Lung (tissue), 12 donors: ENCODE data around the gene RUVBL2. TPM values are rescaled to one million over a fixed set of nuclear protein-coding genes. Genes with fewer than 3 reads are reported as not detected.
"Not testable (repeated sequence)": the region's sequence is repeated elsewhere in the genome, so short reads cannot be mapped to it uniquely, and the experiment has no call there.

Experiments
- ATAC-seq: fragments of 200-7000 bp; cut with Tn5 transposase; one replicate; pipeline ENCODE4 v1.9.1; 2020; ENCODE audit warnings: moderate number of reproducible peaks; ENCODE audit not compliant: insufficient read depth, low FRiP score
- DNase-seq, 3 donors: peaks; one replicate each; pipeline ENCODE4 v3.0.0-alpha.2; 2013 to 2017
- H3K27ac ChIP-seq, 2 donors: one replicate each; pipeline ENCODE4 v1.5.1; 2013; ENCODE audit warnings: mild to moderate bottlenecking in 2 of 2, moderate library complexity in 2 of 2, control low read depth in 1 of 2, inconsistent platforms in 1 of 2, low read depth in 1 of 2, low read length in 1 of 2
- H3K27me3 ChIP-seq, 3 donors: one replicate each; pipeline ENCODE4 v1.5.1; 2013; ENCODE audit warnings: low read length in 2 of 3; ENCODE audit not compliant: control insufficient read depth in 3 of 3, insufficient read depth in 3 of 3
- H3K36me3 ChIP-seq, 4 donors: one replicate each; pipeline ENCODE4 v1.5.1; 2013; ENCODE audit warnings: low read length in 4 of 4, mild to moderate bottlenecking in 1 of 4, moderate library complexity in 1 of 4; ENCODE audit not compliant: control insufficient read depth in 4 of 4, insufficient read depth in 4 of 4
- H3K4me1 ChIP-seq, 5 donors: one replicate each; pipeline ENCODE4 v1.5.1; 2013; ENCODE audit warnings: low read length in 5 of 5, mild to moderate bottlenecking in 2 of 5, moderate library complexity in 1 of 5; ENCODE audit not compliant: control insufficient read depth in 5 of 5, insufficient read depth in 5 of 5
- H3K4me3 ChIP-seq: one replicate; pipeline ENCODE4 v1.5.1; 2013; ENCODE audit warnings: mild to moderate bottlenecking, control low read depth, moderate library complexity
- H3K9ac ChIP-seq, 2 donors: one replicate each; pipeline ENCODE4 v1.5.1; 2013; ENCODE audit warnings: low read length in 2 of 2, control low read depth in 1 of 2; ENCODE audit not compliant: insufficient read depth in 1 of 2
- H3K9me3 ChIP-seq, 4 donors: one replicate each; pipeline ENCODE4 v1.5.1; 2013; ENCODE audit warnings: low read length in 3 of 4, mild to moderate bottlenecking in 1 of 4, moderate library complexity in 1 of 4; ENCODE audit not compliant: control insufficient read depth in 4 of 4, insufficient read depth in 3 of 4
- CTCF ChIP-seq: IDR thresholded peaks from 2 replicates; pipeline ENCODE4 v1.5.1; 2012; ENCODE audit warnings: mild to moderate bottlenecking; ENCODE audit errors: control extremely low read depth, extremely low read depth
- WGBS, 2 donors: extraction: QIAGEN DNeasy Blood & Tissue Kit; methylation state at CpG; one replicate each; pipeline ENCODE4 v1.1.7; 2013; 5-methylcytosine and 5-hydroxymethylcytosine counted together
- polyA plus RNA-seq, 2 donors: library from polyadenylated mRNA; stranded (reverse); fragments of 200-250 nt; gene quantifications; one replicate each; pipeline ENCODE4 v1.2.1, GENCODE V29; 2013
- total RNA-seq, 2 donors: library from RNA; depleted of rRNA in 1 of 2; stranded (reverse); fragments of >200 nt in 1 of 2; gene quantifications; one replicate each; pipeline ENCODE4 v1.2.1, GENCODE V29; 2014 to 2021
- donor health status: control.
- donor health status: control.
- donor health status: Bipolar disorder and iron deficiency.
- donor health status: healthy.
- donor health status: DM: yes; HTN: yes; CAD: no.

The RUVBL2 gene
- total and polyA plus RNA-seq, 4 donors = 80.7 to 112 (median 96.8) TPM

- Histone ChIP-seq H3K4me3 (no peak overlapping the region), H3K36me3 (no peaks in the 10 kb centered on the region), H3K4me1 (peaks cover 0 to 19% (median 4%) of the 10 kb centered on the region in 5 donors), H3K27ac (no peak overlapping the region), H3K9ac (no peak overlapping the region), H3K27me3 (peaks cover 0 to 30% (median 15%) of the 10 kb centered on the region in 3 donors), H3K9me3 (no peaks in the 10 kb centered on the region)
- ATAC-seq (no peak), DNase-seq (no peak)
- TF ChIP-seq CTCF = no peak
- 91 to 96% methylated on average over 9 of the region's 9 CpGs for WGBS, 2 donors
These were observed 28.4 kb downstream of the RUVBL2 start for GRCh38 chr19:49022116-49022515.

GRCh38 chr19:49024233-49024632 lies 30.5 kb downstream of the RUVBL2 start, which contains the start of gene CGB3:
CGB3 (minus strand) TSS chr19:49024333; CDS start chr19:49023971, 362 bp downstream.
- DNase-seq, H3K4me3 ChIP-seq, ATAC-seq, H3K36me3 ChIP-seq, H3K9me3 ChIP-seq, H3K4me1 ChIP-seq, H3K9ac ChIP-seq, H3K27ac ChIP-seq: not testable (repeated sequence)
- 64 to 74% methylated on average over 10 to 13 of the region's 15 CpGs for WGBS, 2 donors
- peaks cover 0 to 20% (median 12%) of the 10 kb centered on the region in 3 donors for H3K27me3 ChIP-seq

GRCh38 chr19:49025088-49025487 lies 31.4 kb downstream of the RUVBL2 start:
- not testable (repeated sequence) for ATAC-seq, H3K4me3 ChIP-seq, H3K4me1 ChIP-seq, H3K27ac ChIP-seq, H3K9me3 ChIP-seq, DNase-seq, H3K36me3 ChIP-seq, H3K9ac ChIP-seq
- 81 to 90% methylated on average over 3 of the region's 6 CpGs for WGBS, 2 donors
- peaks cover 0 to 15% (median 12%) of the 10 kb centered on the region in 3 donors for H3K27me3 ChIP-seq

GRCh38 chr19:49025599-49025998 lies 31.9 kb downstream of the RUVBL2 start:
- not testable (repeated sequence) for H3K9ac ChIP-seq, H3K4me3 ChIP-seq, H3K27ac ChIP-seq, H3K4me1 ChIP-seq, ATAC-seq, H3K9me3 ChIP-seq, DNase-seq, H3K36me3 ChIP-seq
- WGBS, 2 donors = 83 to 90% methylated on average over 21 to 23 of the region's 23 CpGs
- peaks cover 0 to 11% (median 7%) of the 10 kb centered on the region in 3 donors for H3K27me3 ChIP-seq

GRCh38 chr19:49028686-49029085 lies 35.0 kb downstream of the RUVBL2 start:
- H3K36me3 ChIP-seq, DNase-seq, H3K27me3 ChIP-seq, H3K4me3 ChIP-seq, H3K27ac ChIP-seq, H3K9ac ChIP-seq, H3K9me3 ChIP-seq, ATAC-seq, H3K4me1 ChIP-seq: not testable (repeated sequence)
- 68 to 82% methylated on average over 8 to 9 of the region's 9 CpGs for WGBS, 2 donors

GRCh38 chr19:49029749-49030148 lies 36.1 kb downstream of the RUVBL2 start:
- H3K4me3 ChIP-seq, H3K4me1 ChIP-seq, H3K36me3 ChIP-seq, H3K9ac ChIP-seq, DNase-seq, H3K27ac ChIP-seq, ATAC-seq, H3K9me3 ChIP-seq, H3K27me3 ChIP-seq: not testable (repeated sequence)
- WGBS, 2 donors = 86 to 95% methylated on average over 14 of the region's 14 CpGs

GRCh38 chr19:49030323-49030722 lies 36.6 kb downstream of the RUVBL2 start:
- H3K27me3 ChIP-seq, H3K9ac ChIP-seq, ATAC-seq, H3K4me1 ChIP-seq, H3K4me3 ChIP-seq, H3K9me3 ChIP-seq, H3K36me3 ChIP-seq, H3K27ac ChIP-seq, DNase-seq: not testable (repeated sequence)
- WGBS, 2 donors = 91 to 94% methylated on average over 3 to 5 of the region's 8 CpGs
